ENCODE results near the gene BPIFA2.

BPIFA2 gene

DNA sequence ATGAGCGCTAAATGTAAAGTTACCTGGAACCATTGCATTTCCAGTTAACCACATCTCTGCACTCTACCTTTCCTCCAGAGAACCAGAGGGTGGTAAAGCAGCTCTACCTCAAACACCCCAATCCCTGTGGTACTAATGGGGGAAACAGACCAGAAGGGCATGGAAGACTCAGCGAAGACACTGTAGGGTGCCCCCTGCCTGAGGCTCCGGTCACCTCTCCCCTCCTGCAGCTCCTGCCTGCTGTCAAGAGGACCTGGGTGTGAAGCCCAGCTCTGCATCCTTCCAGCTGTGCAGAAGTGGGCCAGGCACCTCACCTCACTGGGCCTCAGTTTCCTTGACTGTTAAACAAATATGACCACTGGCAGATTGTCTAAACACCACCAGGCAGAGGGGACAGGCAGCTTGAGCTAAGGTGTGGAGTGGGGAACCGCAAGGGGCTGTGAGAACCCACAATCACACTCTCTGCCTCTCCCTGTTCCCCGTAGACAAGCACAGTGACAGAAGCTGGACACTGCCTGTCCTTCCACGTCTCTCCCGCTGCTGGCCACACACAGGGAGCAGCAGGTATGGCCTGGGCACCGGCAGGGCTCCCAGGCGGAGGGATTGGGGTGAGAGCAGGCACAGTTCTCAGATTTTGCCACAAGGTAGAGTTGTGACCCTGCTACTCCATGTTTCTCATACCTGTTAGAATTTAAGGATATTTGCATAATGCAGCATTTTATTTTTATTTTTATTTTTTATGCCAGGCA is 9.1 kb upstream of the BPIFA2 start:
- in situ Hi-C loops (cut with HindIII; ENCODE audit: low pct_ligation_motif_present, low pct_unique_long_range_greater_than_20kb, low sequenced_read_pairs): no loop called here
- DNase-seq: no peak

DNA sequence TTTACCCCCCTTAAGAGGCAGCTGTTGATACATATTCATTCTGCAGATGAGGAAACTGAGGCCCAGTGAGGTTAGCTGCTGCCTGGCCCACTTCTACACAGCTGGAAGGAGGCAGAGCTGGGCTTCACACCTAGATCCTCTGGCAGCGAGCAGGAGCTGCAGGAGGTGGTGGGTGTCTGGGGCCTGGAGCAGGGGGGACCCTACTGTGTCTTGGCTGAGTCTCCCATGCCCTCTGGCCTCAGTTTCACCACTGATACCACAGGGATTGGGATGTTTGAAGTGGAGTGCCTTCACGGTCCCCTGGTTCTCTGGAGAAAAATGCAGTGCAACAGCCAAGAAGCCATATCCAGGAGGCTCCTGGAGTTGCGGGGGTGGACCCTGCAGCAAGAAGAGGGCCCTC is 8.2 kb upstream of the BPIFA2 start:
- DNase-seq: no peak
- in situ Hi-C loops (cut with HindIII; ENCODE audit: low pct_ligation_motif_present, low pct_unique_long_range_greater_than_20kb, low sequenced_read_pairs): no loop called here

- no peak for DNase-seq
- in situ Hi-C loops (cut with HindIII; ENCODE audit: low pct_ligation_motif_present, low pct_unique_long_range_greater_than_20kb, low sequenced_read_pairs): no loop called here
Measured at GRCh38 chr20:33160681-33161080, 7.3 kb upstream of the BPIFA2 start.

DNA sequence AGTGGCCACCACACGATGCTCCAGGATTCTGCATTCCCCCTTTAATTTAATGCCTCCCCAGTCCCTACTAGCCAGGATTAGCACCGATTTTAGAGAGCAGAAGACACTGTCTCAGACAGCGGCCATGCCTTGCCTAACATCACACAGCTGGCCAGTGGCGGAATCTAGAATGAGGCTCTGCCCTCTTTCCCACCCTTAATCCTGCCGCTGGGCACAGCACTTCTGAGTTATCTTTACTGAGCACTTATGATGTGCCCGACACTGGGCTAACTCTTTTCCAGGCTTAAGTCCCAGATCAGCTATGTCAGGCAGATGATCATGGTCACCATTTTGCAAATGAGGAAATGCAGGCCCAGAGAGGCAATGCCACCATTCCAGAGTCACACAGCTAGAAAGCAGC is 5.6 kb upstream of the BPIFA2 start:
- no peak for DNase-seq
- in situ Hi-C loops (cut with HindIII; ENCODE audit: low pct_ligation_motif_present, low pct_unique_long_range_greater_than_20kb, low sequenced_read_pairs): no loop called here

- in situ Hi-C loops (cut with HindIII; ENCODE audit: low pct_ligation_motif_present, low pct_unique_long_range_greater_than_20kb, low sequenced_read_pairs): no loop called here
- no peak for DNase-seq
Measured at GRCh38 chr20:33162753-33163152, 5.2 kb upstream of the BPIFA2 start.

DNA sequence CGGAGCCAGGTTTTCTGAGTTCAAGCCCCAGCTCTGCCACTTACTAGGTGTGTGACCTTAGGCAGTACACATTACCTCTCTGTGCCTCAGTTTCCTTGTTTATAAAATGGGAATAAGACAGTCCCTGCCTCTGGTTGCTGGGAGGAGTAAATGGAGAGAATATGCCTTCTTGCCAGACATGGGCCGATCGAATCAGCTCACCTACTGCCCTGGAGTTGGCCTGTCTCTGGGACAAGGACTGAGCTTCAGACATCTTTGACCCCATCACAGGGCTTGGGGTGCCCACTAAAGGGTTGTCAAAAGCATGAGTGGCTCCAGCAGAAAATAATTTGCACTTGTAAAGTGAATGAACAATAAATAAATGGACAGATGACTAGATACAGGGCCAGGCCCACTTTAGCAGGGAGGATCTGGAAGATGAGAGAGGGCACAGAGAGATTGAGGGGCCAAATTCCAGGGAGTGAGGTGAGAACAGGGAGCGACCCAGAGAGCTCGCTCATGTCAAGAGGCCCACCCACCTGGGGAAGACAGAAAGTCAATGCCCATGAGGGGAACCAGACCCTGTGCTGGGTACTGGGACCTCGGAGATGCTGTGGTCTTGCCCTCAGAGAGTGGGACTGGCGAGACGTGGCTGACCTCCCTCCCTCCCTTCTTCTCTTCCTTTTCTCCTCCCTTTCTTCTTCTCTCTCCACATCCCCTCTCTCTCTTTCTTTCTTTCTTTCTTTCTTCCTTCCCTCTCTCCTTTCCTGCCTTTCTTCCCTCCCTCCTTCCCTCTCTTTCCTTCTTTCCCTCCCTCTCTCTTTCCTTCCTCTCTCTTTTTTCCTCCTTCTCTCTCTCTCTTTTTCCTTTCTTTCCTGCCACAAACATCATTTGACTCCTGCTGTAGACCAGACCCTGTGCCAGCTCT is 3.9 kb upstream of the BPIFA2 start:
- in situ Hi-C loops (cut with HindIII; ENCODE audit: low pct_ligation_motif_present, low pct_unique_long_range_greater_than_20kb, low sequenced_read_pairs): no loop called here
- no peak for DNase-seq

DNA sequence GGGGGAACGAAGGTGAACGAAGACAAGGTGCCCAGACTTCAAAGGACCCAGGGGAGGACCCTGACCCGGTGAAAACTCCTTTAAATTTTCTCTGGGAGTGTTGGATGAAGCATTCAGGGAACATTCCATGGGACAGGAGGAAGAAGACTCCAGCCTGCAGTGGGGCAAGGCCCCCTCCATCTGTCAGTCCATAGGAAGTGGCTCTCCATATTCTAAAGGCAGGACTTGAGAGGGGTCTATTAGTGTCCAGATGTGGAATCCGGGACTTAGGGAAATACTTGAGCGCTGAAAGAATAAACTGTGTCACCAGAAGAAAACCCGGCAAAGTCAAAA is 3.2 kb upstream of the BPIFA2 start:
- DNase-seq: no peak
- in situ Hi-C loops (cut with HindIII; ENCODE audit: low pct_ligation_motif_present, low pct_unique_long_range_greater_than_20kb, low sequenced_read_pairs): no loop called here

GRCh38 chr20:33165416-33166055 is 2.4 kb upstream of the BPIFA2 start:
- DNase-seq: no peak
- in situ Hi-C loops (cut with HindIII; ENCODE audit: low pct_ligation_motif_present, low pct_unique_long_range_greater_than_20kb, low sequenced_read_pairs): no loop called here

GRCh38 chr20:33166533-33167113 is 1.3 kb upstream of the BPIFA2 start:
- in situ Hi-C loops (cut with HindIII; ENCODE audit: low pct_ligation_motif_present, low pct_unique_long_range_greater_than_20kb, low sequenced_read_pairs): no loop called here
- no peak for DNase-seq

- in situ Hi-C loops (cut with HindIII; ENCODE audit: low pct_ligation_motif_present, low pct_unique_long_range_greater_than_20kb, low sequenced_read_pairs): no loop called here
- DNase-seq: no peak
Measured at GRCh38 chr20:33169176-33169794, 1.3 kb downstream of the BPIFA2 start.

GRCh38 chr20:33172781-33173180 is 4.8 kb downstream of the BPIFA2 start:
- in situ Hi-C loops (cut with HindIII; ENCODE audit: low pct_ligation_motif_present, low pct_unique_long_range_greater_than_20kb, low sequenced_read_pairs): no loop called here
- DNase-seq: no peak

DNA sequence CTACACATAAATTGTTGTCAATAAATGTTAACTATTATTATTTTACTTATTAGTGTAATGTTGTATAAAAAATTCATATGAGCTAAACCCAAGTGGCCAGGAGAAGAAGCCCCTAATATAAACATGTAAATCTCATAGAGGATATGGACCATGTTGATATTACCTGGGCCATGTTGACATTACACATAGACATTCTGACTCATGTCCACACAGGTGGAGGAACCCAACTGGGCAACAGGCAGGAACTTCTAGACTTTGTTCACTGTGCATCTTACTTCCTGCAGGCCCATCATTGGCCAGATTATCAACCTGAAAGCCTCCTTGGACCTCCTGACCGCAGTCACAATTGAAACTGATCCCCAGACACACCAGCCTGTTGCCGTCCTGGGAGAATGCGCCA is 7.2 kb downstream of the BPIFA2 start:
- DNase-seq: no peak
- in situ Hi-C loops (cut with HindIII; ENCODE audit: low pct_ligation_motif_present, low pct_unique_long_range_greater_than_20kb, low sequenced_read_pairs): no loop called here

GRCh38 chr20:33176101-33176500 is 8.1 kb downstream of the BPIFA2 start:
- no peak for DNase-seq
- in situ Hi-C loops (cut with HindIII; ENCODE audit: low pct_ligation_motif_present, low pct_unique_long_range_greater_than_20kb, low sequenced_read_pairs): no loop called here

GRCh38 chr20:33177866-33178265 is 9.9 kb downstream of the BPIFA2 start:
- in situ Hi-C loops (cut with HindIII; ENCODE audit: low pct_ligation_motif_present, low pct_unique_long_range_greater_than_20kb, low sequenced_read_pairs): no loop called here
- DNase-seq: no peak

DNA sequence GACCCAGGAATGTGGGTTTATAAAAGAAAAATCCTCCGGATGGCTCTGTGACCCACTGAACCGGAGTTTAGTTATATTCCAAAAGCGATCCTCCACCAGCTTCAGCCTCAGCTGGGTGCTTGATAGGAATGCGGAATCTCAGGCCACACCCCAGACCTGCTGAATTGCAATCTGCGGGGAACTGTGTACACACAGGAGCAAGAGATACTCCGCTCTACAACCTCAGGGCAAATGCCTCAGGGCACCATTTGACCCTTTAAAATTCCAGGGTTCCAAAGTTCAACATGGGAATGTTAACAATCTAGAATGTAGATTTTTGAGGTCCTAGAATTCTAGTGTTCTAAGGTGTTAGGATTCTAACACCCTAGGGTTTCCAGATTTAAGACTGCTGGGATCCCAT is 10.8 kb downstream of the BPIFA2 start:
- in situ Hi-C loops (cut with HindIII; ENCODE audit: low pct_ligation_motif_present, low pct_unique_long_range_greater_than_20kb, low sequenced_read_pairs): no loop called here
- no peak for DNase-seq

- no peak for DNase-seq
- in situ Hi-C loops (cut with HindIII; ENCODE audit: low pct_ligation_motif_present, low pct_unique_long_range_greater_than_20kb, low sequenced_read_pairs): no loop called here
Measured at GRCh38 chr20:33180169-33180568, 12.2 kb downstream of the BPIFA2 start.

DNA sequence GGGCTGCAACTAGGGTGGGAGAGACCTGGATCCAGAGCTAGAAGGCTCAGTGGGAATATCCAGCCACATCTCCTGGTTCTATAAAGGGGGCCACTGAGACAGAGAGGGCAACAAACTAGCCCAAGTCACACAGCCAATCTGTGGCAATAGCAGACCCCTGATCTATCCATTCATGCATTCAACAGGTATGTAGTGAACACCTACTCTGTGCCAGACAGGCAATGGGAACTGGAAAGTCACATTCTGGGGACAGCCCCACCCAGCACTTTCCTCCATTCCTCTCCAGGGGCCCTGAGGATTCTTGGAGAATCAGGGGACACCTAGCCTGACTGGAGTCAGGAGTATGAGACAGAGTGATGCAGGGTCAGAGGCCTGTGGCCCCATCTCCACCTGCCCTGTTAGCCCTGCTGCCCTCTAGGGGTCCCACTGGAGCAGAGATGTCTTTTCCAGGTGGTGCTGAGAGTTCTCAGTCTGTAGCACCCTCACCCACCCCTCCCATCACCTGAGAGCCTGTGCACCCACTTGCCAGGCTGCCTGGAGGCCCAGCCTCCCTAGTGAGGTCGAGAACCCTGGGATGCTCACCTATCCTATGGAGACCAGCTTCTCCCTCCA is 13.6 kb downstream of the BPIFA2 start:
- DNase-seq: no peak
- in situ Hi-C loops (cut with HindIII; ENCODE audit: low pct_ligation_motif_present, low pct_unique_long_range_greater_than_20kb, low sequenced_read_pairs): no loop called here

- in situ Hi-C loops (cut with HindIII; ENCODE audit: low pct_ligation_motif_present, low pct_unique_long_range_greater_than_20kb, low sequenced_read_pairs): no loop called here
- no peak for DNase-seq
Measured at GRCh38 chr20:33183312-33183711, 15.4 kb downstream of the BPIFA2 start.

All from ACHN (cell line).